WERI-Rb-1 (cell line): ENCODE results near the gene WBP2.

Experiments
- DNase-seq: peaks from one replicate; pipeline ENCODE4 v3.0.0-alpha.2; 2020
- H3K27ac ChIP-seq: fragments of 250-450 bp; sonication (Bioruptor Pico); 2 replicates; pipeline ENCODE4 v1.5.1; 2020; ENCODE audit warnings: mild to moderate bottlenecking, moderate library complexity
- H3K27me3 ChIP-seq: fragments of 250-450 bp; sonication (Bioruptor Pico); 2 replicates; pipeline ENCODE4 v1.5.1; 2021; ENCODE audit warnings: mild to moderate bottlenecking, low read depth, moderate library complexity; ENCODE audit not compliant: insufficient read depth, severe bottlenecking
- H3K36me3 ChIP-seq: fragments of 250-450 bp; sonication (Bioruptor Pico); 2 replicates; pipeline ENCODE4 v1.5.1; 2020; ENCODE audit warnings: mild to moderate bottlenecking, moderate library complexity
- H3K4me3 ChIP-seq: 2 replicates; pipeline ENCODE4 v1.5.1; 2011; ENCODE audit warnings: low read depth, mild to moderate bottlenecking, control low read depth, low read length
- H3K9me3 ChIP-seq: fragments of 250-450 bp; sonication (Bioruptor Pico); 2 replicates; pipeline ENCODE4 v1.5.1; 2021; ENCODE audit warnings: mild to moderate bottlenecking, moderate library complexity; ENCODE audit not compliant: severe bottlenecking
- TF ChIP-seq, protein P1 (sequence below): IDR thresholded peaks from 2 replicates; pipeline ENCODE4 v1.5.1; 2011; ENCODE audit warnings: low read depth, mild to moderate bottlenecking, control low read depth, inconsistent platforms, low read length

The WBP2 gene

DNA sequence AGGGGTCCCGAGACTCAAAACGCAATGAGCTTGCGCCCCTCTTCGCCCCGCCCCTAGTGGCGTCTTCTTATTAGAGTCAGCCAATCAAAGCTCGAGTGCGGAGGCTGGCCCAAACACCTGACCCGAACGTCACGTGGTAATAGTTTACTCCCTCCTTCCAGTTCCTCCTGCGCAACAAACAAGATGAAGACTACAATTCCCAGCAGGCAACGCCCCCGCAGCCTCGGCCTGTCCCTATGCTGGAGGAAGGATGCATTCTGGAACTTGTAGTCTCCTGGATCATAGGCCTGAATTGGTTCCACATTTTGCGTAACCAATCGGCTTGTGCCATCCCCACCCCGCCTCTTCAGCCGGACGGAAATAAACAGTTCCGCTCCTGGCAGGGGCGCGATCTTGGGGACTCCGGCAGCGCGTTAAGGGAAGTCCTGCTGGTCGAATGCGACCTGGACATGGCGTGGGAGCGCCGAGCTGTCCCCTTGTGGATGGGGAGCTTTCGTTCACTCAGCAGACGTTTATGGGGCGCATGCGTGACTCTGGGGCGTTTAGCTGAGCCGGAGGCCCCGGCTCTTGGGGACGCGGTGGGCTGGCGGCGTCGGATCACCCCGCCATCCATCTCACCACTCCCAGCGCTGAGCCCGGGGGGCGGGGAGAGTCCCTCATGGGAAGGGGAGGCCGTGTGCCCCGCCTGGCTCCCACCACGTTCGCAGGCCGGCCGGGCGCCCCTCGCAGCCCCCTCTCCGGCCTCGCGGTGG is at the start of gene WBP2:
TSS of gene WBP2 (minus strand) at position 26 of the 752 bp plus-strand sequence. CDS start 38 bp downstream, outside the sequence.
- Histone ChIP-seq H3K36me3 (peaks cover 22% of the 10 kb centered on the region), H3K4me3 (peak within 1 kb of the TSS; percentile 89), H3K27ac (peak within 1 kb of the TSS; percentile 83), H3K9me3 (no peaks in the 10 kb centered on the region), H3K27me3 (no peaks in the 10 kb centered on the region)
- peak; percentile 100 for DNase-seq
- TF ChIP-seq, protein P1, sequence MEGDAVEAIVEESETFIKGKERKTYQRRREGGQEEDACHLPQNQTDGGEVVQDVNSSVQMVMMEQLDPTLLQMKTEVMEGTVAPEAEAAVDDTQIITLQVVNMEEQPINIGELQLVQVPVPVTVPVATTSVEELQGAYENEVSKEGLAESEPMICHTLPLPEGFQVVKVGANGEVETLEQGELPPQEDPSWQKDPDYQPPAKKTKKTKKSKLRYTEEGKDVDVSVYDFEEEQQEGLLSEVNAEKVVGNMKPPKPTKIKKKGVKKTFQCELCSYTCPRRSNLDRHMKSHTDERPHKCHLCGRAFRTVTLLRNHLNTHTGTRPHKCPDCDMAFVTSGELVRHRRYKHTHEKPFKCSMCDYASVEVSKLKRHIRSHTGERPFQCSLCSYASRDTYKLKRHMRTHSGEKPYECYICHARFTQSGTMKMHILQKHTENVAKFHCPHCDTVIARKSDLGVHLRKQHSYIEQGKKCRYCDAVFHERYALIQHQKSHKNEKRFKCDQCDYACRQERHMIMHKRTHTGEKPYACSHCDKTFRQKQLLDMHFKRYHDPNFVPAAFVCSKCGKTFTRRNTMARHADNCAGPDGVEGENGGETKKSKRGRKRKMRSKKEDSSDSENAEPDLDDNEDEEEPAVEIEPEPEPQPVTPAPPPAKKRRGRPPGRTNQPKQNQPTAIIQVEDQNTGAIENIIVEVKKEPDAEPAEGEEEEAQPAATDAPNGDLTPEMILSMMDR = peak; percentile 46

DNA sequence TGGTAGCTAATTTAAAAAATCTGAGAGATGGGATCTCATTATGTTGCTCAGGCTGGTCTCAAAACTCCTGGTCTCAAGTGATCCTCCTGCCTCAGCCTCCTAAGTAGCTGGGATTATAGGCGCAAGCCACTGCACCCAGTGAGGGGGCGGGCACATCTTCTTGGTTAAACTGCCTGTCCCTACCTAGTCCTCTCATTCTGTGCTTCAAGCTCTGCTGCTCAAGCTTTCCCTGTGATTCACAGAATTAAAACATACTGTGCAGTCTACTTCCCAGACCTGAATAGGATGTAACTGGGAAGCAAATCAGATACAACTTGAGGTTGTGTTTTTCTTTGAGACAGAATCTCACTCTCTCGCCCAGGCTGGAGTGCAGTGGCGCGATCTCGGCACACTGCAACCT is 47.3 kb upstream of the WBP2 start:
- TF ChIP-seq, protein P1 = no peak
- DNase-seq = no peak
- Histone ChIP-seq H3K27ac (no peak overlapping the region), H3K4me3 (no peak overlapping the region), H3K36me3 (peaks cover 56% of the 10 kb centered on the region), H3K9me3 (no peaks in the 10 kb centered on the region), H3K27me3 (no peaks in the 10 kb centered on the region)

DNA sequence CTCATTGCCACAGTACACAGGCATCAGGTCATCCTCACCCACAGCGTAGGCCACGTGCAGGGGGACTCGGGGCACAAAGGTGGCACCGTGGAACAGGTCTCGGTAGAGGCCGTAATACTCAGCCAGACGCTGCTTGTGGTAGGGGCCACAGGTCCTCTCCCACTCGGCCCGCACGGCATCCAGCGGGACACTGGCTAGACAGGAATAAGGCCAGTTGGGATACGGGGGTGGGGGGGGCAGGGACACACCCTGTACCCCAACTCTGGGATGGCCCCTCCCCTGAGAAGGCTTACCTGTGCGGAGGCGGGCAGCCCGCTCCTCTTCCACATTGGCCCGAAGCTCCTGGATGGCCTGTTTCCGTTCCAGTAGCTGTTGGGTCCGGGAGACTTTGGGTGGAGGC is 46.6 kb upstream of the WBP2 start:
- DNase-seq = no peak
- TF ChIP-seq, protein P1 = no peak
- Histone ChIP-seq H3K4me3 (no peak overlapping the region), H3K27me3 (no peaks in the 10 kb centered on the region), H3K36me3 (peaks cover 59% of the 10 kb centered on the region), H3K9me3 (no peaks in the 10 kb centered on the region), H3K27ac (no peak overlapping the region)

DNA sequence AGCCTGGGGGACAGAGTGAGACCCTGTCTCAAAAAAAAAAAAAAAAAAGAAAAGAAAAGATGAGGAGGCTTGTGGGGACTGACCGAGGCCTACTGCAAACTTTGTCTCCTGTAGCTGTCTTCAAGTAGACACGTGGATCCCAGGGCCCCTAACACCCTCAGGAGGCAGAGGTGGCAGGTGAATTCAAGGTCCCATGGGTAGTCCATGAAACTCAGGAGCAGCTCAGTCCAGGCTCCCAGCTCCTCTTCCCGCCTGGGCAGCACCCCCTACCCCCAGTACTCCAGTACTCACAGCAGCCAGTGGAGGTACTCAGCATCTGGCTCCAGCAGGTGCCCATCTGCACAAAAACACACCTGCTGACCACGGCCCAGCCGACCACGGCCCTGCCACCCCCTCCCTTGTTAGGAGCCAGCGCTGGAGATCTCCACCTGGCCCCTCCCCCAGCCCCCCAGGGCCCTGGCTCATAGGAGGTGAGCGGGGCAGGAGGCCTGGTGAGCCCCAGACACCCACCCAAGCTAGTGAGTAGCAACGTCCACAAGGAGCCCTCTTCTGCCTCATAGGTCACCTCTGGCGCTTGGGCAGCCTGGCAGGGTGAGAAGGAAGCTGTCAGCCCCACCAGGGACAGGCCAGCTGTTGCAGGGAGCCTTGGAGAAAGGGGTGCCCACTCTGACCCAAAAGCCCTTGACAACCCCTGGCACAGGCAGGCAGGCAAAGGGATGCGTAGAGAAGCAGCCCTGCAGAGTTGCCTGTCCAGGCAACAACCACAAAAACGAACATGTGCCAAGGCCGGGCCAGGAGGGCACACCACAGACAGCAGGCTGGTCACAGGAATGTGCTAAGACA is 45.8 kb upstream of the WBP2 start:
- Histone ChIP-seq H3K4me3 (no peak overlapping the region), H3K36me3 (peaks cover 59% of the 10 kb centered on the region), H3K27me3 (no peaks in the 10 kb centered on the region), H3K27ac (no peak overlapping the region), H3K9me3 (no peaks in the 10 kb centered on the region)
- TF ChIP-seq, protein P1 = no peak
- DNase-seq = no peak

DNA sequence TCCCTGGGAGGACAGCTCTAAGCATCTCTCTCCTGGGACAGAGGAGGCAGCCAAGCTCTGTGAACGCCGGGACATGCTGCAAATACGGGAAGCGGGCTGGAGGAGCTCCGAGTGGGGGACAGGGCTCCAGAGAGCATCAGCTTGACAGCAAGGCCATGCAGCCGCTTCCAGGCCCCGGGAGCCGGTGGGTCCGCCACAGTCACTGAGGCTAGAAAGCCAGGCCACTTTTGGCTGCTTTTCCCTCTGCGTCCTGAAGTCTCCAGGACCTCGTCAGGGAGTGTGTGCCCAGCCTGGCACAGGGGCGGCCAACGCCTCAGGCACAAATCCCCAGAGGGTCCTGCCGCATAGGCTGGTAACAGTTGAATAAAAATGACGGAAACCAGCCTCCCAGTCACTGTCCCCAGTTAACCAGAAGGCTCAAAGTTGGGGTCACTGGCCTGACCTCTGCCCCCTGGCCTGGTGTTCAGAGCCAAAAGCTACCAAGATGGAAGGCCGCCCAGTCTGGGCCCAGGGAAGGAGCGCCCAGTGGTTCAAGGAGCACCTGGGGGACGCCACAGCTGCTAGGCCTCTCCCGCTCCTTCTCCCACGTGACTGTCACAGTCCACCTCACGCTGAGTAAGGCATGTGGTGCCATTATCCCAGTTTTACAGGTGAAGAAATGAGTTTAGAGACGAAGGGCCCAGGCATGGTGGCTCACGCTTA is 44.8 kb upstream of the WBP2 start:
- Histone ChIP-seq H3K9me3 (no peaks in the 10 kb centered on the region), H3K4me3 (no peak overlapping the region), H3K27me3 (no peaks in the 10 kb centered on the region), H3K36me3 (peaks cover 59% of the 10 kb centered on the region), H3K27ac (no peak overlapping the region)
- TF ChIP-seq, protein P1 = no peak
- no peak for DNase-seq
